Brain microvascular endothelial cell (primary cell): ENCODE data around the gene TNF.

Experiments used
- DNase-seq: peaks from one replicate; pipeline ENCODE4 v3.0.0-alpha.2; 2020
- H3K27ac ChIP-seq: fragments of 250-450 bp; sonication (Bioruptor Pico); 2 replicates; pipeline ENCODE4 v1.5.1; 2020; ENCODE audit warnings: mild to moderate bottlenecking, moderate library complexity
- H3K27me3 ChIP-seq: fragments of 250-450 bp; sonication (Bioruptor Pico); replicated peaks from 2 replicates; pipeline ENCODE4 v1.5.1; 2020; ENCODE audit warnings: mild to moderate bottlenecking
- H3K36me3 ChIP-seq: fragments of 250-450 bp; sonication (Bioruptor Pico); replicated peaks from 2 replicates; pipeline ENCODE4 v1.5.1; 2020; ENCODE audit warnings: mild to moderate bottlenecking
- H3K4me3 ChIP-seq: 2 replicates; pipeline ENCODE4 v1.5.1; 2011; ENCODE audit warnings: low read depth, mild to moderate bottlenecking, control low read depth, low read length, moderate library complexity
- CTCF ChIP-seq: IDR thresholded peaks from 2 replicates; pipeline ENCODE4 v1.5.1; 2011; ENCODE audit warnings: low read depth, mild to moderate bottlenecking, moderate library complexity, low read length, control low read depth, inconsistent platforms; ENCODE audit errors: missing control alignments
- in situ Hi-C: cut with HindIII; loops from 2 replicates; pipeline ENCODE4 v1.10.0; 2017; ENCODE audit warnings: low sequenced_read_pairs, low pct_ligation_motif_present

TNF gene

GRCh38 chr6:31530659-31531058 is 44.7 kb upstream of the TNF start:
- no peak for TF ChIP-seq CTCF
- no peak for DNase-seq
- in situ Hi-C loops = no loop called here
- H3K36me3 ChIP-seq = peaks cover 60% of the 10 kb centered on the region
- H3K27me3 ChIP-seq = no peaks in the 10 kb centered on the region
- H3K4me3 ChIP-seq = no peak overlapping the region
- H3K27ac ChIP-seq = no peak overlapping the region

GRCh38 chr6:31531162-31531561 is 44.2 kb upstream of the TNF start:
- in situ Hi-C loops = no loop called here
- Histone ChIP-seq H3K27me3 (no peaks in the 10 kb centered on the region), H3K36me3 (peaks cover 65% of the 10 kb centered on the region), H3K27ac (no peak overlapping the region), H3K4me3 (no peak overlapping the region)
- no peak for TF ChIP-seq CTCF
- DNase-seq = no peak

GRCh38 chr6:31531771-31532643 is 43.4 kb upstream of the TNF start:
- no peak overlapping the region for H3K4me3 ChIP-seq
- no peaks in the 10 kb centered on the region for H3K27me3 ChIP-seq
- in situ Hi-C loops = no loop called here
- peaks cover 74% of the 10 kb centered on the region for H3K36me3 ChIP-seq
- no peak for TF ChIP-seq CTCF
- H3K27ac ChIP-seq = no peak overlapping the region
- no peak for DNase-seq

GRCh38 chr6:31532644-31533454 is 42.5 kb upstream of the TNF start:
- no peak overlapping the region for H3K4me3 ChIP-seq
- peaks cover 81% of the 10 kb centered on the region for H3K36me3 ChIP-seq
- no peak for TF ChIP-seq CTCF
- DNase-seq = no peak
- H3K27me3 ChIP-seq = no peaks in the 10 kb centered on the region
- no peak overlapping the region for H3K27ac ChIP-seq
- in situ Hi-C loops = no loop called here

DNA sequence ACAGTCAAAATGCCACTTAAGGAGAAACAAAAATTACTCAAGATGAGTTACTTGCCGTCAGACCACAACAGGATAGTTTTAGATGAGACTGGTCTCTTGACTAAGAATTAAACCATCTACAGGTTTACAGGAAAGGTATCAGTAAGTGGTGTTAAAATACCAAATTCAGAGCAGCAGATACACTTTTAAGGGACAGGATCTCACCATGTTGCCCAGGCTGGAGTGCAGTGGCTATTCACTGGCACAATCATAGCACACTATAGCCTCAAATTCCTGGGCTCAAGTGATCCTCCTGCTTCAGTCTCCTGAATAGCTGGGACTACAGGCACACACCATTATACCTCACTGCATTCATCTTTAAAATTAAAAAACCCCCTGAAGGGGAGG is 41.9 kb upstream of the TNF start:
- TF ChIP-seq CTCF = no peak
- in situ Hi-C loops = no loop called here
- Histone ChIP-seq H3K4me3 (no peak overlapping the region), H3K36me3 (peaks cover 87% of the 10 kb centered on the region), H3K27ac (no peak overlapping the region), H3K27me3 (no peaks in the 10 kb centered on the region)
- no peak for DNase-seq
